Measurements from ENCODE around the gene RBM38.
A peak's percentile ranks its signal among the peaks of the same experiment; 100 is the strongest.

The RBM38 gene

GRCh38 chr20:57374931-57375651 is 16.1 kb upstream of the RBM38 start:
- DNase-seq: no peak

GRCh38 chr20:57375652-57376230 is 15.5 kb upstream of the RBM38 start:
- no peak for DNase-seq

DNA sequence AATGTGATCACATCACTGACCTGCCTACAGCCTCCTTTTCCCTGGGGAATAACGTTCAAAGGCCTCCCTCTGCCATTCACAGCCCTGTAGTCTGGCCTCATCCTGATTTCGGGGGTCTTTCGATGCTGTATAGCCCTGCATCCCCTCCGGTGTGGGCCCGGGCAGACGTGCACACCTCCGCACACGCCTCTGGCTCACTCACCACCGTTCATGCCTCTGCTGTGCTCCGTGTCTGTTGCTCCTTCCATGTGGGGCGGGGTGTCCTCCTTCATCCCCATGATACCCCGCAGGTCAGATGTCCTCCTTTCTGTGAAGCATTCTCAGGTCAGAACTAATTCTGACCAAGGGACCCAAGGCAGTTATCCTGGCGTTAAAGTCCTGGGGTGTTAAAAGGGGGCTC is 13.8 kb upstream of the RBM38 start:
- DNase-seq: no peak

DNA sequence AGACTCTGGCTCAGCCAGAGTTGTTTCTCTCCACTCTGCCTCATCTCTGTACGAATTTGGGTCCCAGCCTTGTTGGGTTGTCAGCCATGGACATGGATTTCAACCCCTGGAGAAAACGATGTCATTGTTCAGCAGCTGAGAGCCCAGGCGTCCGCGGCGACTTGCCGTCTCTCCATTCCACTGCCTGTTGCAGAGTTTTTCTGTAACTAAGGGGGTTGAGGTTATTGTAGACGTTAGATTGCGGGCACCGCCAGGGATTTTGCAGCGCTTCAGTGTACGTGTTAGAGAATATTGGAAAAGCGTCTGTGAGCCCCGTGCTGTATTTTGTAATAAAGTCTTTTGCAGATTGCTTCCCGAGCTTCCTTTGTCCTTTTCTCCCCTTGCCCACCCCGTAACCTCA is 13.1 kb upstream of the RBM38 start:
- no peak for DNase-seq

- no peak for DNase-seq
These were observed 12.4 kb upstream of the RBM38 start for GRCh38 chr20:57378646-57379262.

GRCh38 chr20:57379263-57379647 is 11.9 kb upstream of the RBM38 start:
- DNase-seq: no peak

DNA sequence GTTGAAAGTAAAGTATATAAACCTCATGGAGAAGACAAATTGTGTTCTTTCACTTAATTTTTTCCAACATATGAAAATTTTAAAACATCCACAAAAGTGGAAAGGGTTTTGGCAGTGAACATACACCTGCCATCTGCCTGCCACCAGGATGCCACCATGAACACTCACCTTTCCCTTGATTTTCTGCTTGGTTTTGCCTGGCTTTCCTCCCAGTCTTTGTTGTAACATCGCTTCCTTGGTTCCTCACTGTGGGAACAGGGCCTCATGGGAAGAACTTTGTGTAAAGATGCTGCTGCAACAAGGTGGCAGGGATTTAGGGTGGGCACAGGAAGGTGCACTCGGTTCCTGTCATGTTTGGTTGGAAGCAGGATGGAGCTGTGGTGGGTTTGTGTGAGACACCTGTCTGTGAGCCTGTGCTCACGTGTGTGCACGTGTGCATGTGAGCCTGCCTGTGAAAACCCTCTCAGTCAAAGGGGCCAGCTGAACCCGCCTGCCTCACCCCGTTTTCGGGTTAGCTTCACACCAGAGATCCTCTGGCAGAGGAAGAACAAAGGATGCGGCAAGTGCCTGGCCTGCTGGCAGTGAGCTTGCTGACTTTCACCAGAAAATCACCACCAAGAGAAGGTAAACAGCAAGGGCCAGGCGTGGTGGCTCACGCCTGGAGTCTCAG is 11.0 kb upstream of the RBM38 start:
- DNase-seq: no peak

GRCh38 chr20:57381596-57382503 is 9.3 kb upstream of the RBM38 start:
- peak; percentile 80 for DNase-seq

GRCh38 chr20:57382516-57382915 is 8.7 kb upstream of the RBM38 start:
- no peak for DNase-seq

DNA sequence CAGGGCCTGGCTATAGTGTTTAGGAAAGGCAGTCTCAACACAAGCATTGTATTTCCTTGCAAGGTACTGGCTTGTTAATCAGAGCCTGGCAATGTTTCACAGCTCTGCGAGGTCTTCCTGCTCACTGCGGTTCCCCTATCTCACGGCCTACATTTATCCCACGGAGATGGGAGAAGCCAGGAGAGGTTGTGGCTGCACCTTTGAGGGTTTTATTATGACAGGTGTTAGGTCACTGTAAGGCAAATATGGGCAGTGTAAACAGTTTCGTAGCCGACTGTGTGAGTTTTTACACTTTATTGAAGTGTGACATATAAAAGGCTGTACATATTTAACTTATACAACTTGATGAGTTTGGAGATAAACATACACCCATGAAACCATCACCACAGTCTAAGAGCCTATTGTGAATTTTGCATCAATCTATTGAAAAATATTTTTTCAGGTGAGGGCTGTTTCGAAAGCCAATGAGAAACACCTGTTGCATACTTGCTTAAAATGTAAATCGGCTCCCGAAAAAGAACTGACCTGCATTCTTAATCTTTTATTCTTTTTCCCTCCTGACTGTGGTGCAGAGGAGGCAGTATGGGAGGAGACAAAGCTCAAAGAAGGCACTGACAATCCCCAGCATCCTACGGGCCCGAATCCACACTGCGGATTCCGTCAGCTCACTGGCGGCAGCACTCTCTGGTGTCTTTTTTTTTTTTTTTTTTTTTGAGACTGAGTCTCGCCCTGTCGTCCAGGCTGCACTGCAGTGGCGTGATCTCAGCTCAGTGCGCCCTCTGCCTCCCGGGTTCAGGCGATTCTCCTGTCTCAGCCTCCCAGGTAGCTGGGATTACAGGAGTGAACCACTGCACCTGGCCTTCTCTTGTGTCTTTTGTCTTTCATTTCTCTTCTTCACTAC is 7.5 kb upstream of the RBM38 start:
- DNase-seq: no peak

DNA sequence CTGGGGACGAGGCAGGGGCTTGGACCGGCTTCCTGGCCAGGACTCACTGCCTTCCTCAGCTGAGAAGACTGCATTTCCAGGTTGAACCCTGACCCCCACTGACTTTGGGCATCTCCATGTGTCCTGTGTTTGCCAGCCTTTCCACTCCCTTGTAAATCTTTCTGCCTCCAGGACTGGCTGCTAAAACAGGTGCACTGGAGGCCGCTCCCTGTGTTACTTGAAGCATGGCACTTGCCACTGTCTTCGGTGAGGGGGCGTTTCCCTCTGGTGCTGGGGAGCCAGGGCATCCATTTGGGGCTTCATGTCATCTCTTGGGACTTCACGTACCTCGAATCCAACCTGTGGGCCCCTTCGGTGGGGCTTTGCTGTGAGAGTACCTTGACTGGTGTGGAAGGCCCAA is 6.7 kb upstream of the RBM38 start:
- no peak for DNase-seq

DNA sequence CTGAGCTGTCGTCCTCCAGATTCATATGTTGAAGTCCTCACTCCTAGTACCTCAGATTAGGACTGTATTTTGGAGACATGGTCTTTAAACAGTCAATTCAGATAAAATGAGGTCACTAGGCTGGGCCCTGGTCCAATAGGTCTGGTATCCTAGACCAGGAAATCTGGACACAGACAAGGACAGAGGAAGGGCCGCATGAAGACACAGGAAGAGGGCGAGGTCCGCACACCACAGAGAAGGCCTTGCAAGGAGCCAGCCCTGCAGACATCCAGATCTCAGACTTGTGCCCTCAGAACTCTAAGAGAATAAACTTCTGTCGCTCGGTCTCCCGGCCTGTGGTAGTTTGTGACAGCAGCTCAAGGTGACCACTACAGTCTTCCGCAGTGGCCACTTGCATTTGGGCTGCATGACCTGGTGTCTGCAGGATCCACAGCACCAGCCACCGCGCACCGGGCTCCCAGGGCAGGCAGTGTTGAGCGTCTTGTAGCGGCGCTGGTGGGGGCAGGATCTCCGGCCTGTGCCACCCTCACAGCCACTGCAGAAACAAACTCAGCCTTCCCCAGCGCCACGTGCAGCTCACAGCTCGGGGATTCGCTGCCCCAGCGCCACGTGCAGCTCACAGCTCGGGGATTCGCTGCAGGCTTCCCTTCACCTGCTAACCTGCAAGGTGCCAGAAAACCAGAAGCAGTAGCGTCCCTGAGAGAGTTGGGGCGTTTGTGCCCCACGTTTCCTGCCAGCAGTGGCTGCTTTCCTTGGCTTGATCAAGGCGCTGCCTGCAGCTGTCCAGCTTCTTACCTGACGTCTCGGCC is 6.0 kb upstream of the RBM38 start:
- no peak for DNase-seq

DNA sequence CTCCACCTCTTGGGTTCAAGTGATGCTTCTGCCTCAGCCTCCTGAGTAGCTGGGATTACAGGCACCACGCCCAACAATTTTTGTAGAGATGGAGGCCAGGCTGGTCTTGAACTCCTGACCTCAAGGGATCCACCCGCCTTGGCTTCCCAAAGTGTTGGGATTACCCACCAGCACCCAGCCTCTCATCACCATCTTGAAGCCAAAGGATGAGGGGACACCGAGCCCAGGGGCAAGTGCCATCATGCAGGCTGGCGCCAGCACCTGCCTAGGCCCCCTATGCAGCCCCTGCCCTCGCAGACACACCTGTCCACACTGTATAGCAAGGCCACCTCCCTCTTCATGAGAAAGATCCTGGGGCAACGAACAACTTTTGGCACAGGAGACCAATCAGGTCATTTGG is 5.3 kb upstream of the RBM38 start:
- no peak for DNase-seq

- no peak for DNase-seq
These were observed 4.4 kb upstream of the RBM38 start for GRCh38 chr20:57386762-57387161.

GRCh38 chr20:57387463-57387862 is 3.7 kb upstream of the RBM38 start:
- DNase-seq: no peak

GRCh38 chr20:57387945-57388371 is 3.2 kb upstream of the RBM38 start:
- DNase-seq: no peak

GRCh38 chr20:57388953-57389694 is 2.1 kb upstream of the RBM38 start:
- DNase-seq: peak; percentile 15

DNA sequence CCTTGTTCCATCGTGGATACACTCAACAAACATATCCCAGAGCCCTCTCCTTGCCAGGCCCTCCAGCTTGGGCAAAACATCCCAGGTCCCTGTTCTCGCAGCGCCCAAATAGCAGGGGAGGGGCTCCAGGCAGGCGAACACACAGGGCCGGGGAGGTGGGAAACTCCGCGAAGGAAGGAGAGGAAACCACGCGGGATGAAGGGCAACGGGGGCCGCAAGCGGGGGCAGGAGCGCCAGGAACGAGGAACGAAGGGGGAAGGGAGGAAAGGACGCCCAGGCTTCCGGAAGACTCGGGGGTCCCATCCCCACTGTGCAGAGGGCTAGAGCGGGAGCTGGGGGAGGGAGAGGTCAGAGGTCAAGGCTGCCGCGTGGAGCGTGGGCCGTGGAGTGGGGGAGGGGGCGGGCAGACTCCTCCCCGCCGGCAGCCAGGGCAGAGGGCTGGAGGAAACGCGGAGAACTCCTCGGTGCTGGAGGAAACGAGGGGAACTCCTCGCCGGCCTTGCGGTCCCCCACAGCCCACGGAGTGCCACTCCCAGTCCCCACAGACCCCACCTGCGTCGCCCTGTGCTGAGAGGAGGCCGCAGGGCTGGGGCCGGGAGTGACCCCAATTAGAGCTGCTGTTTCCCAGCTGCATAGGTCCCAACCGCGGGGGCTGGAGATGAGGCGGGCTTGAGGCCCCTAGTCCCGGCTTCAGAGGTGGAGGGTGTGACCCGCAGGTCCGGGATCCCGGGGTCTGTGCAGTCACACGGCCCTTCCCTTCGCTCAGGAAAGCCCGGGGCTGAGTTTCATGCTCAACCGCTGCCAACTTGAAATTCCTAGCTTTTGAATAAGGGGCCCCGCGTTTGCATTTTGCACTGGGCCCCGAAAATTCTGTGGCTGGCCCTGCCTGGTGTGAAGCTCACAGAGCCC is 1.2 kb upstream of the RBM38 start:
- no peak for DNase-seq

All from kidney glomerular epithelial cell (primary cell).